DOHH2 (cell line): ENCODE results near the gene ROM1.
A peak's percentile ranks its signal among the peaks of the same experiment; 100 is the strongest.

Source experiments
- H3F3A ChIP-seq: fragments of 200-600 bp; sonication (generic), shearing (Covaris generic); 2 replicates; pipeline ENCODE4 v1.6.0; 2016; ENCODE audit warnings: antibody characterized with exemption, mild to moderate bottlenecking; ENCODE audit not compliant: control insufficient read depth, insufficient read depth
- H3K27ac ChIP-seq: fragments of 200-600 bp; sonication (generic); 2 replicates; pipeline ENCODE4 v1.5.1; 2014; ENCODE audit warnings: low read depth, mild to moderate bottlenecking, low read length, moderate library complexity
- H3K27me3 ChIP-seq: fragments of 200-600 bp; sonication (generic); 2 replicates; pipeline ENCODE4 v1.6.1; 2014; ENCODE audit warnings: mild to moderate bottlenecking, low read length, mixed read lengths; ENCODE audit not compliant: control insufficient read depth
- H3K36me3 ChIP-seq: fragments of 200-600 bp; sonication (generic); 2 replicates; pipeline ENCODE4 v1.6.1; 2014; ENCODE audit warnings: mild to moderate bottlenecking, low read length, moderate library complexity, mixed read lengths; ENCODE audit not compliant: control insufficient read depth
- H3K4me1 ChIP-seq: fragments of 200-600 bp; sonication (generic); 2 replicates; pipeline ENCODE4 v1.6.1; 2014; ENCODE audit warnings: mild to moderate bottlenecking, low read length, mixed read lengths; ENCODE audit not compliant: control insufficient read depth
- H3K4me2 ChIP-seq: fragments of 200-600 bp; sonication (generic); 2 replicates; pipeline ENCODE4 v1.6.0; 2014; ENCODE audit warnings: mild to moderate bottlenecking, low read length, moderate library complexity
- H3K4me3 ChIP-seq: fragments of 200-600 bp; sonication (generic); 2 replicates; pipeline ENCODE4 v1.5.1; 2014; ENCODE audit warnings: mild to moderate bottlenecking, low read length, mixed read lengths
- H3K79me2 ChIP-seq: fragments of 200-600 bp; sonication (generic); 2 replicates; pipeline ENCODE4 v1.6.1; 2014; ENCODE audit warnings: mild to moderate bottlenecking, low read length, mixed read lengths; ENCODE audit not compliant: control insufficient read depth
- H3K9me2 ChIP-seq: fragments of 200-600 bp; sonication (generic); replicated peaks from 2 replicates; pipeline ENCODE4 v1.6.1; 2014; ENCODE audit warnings: mild to moderate bottlenecking, low read length, mixed read lengths; ENCODE audit not compliant: control insufficient read depth
- H3K9me3 ChIP-seq: fragments of 200-600 bp; sonication (generic); 2 replicates; pipeline ENCODE4 v1.6.1; 2014; ENCODE audit warnings: antibody characterized with exemption, low read length, mixed read lengths; ENCODE audit not compliant: control insufficient read depth, insufficient read depth
- H4K20me1 ChIP-seq: fragments of 200-600 bp; sonication (generic); 2 replicates; pipeline ENCODE4 v1.6.0; 2014; ENCODE audit warnings: low read depth, mild to moderate bottlenecking, antibody characterized with exemption, low read length, moderate library complexity; ENCODE audit not compliant: control insufficient read depth, insufficient read depth
- CTCF ChIP-seq: fragments of 200-600 bp; sonication (generic); IDR thresholded peaks from one replicate; pipeline ENCODE4 v1.5.1; 2014; ENCODE audit warnings: antibody characterized with exemption, mild to moderate bottlenecking, low read depth, low read length; ENCODE audit not compliant: poor library complexity, severe bottlenecking
- EZH2phosphoT487 ChIP-seq: fragments of 200-600 bp; sonication (generic); IDR thresholded peaks from 2 replicates; pipeline ENCODE4 v1.6.1; 2017; ENCODE audit warnings: borderline replicate concordance, mild to moderate bottlenecking, antibody characterized with exemption, low read length, moderate library complexity, mixed read lengths

The ROM1 gene

DNA sequence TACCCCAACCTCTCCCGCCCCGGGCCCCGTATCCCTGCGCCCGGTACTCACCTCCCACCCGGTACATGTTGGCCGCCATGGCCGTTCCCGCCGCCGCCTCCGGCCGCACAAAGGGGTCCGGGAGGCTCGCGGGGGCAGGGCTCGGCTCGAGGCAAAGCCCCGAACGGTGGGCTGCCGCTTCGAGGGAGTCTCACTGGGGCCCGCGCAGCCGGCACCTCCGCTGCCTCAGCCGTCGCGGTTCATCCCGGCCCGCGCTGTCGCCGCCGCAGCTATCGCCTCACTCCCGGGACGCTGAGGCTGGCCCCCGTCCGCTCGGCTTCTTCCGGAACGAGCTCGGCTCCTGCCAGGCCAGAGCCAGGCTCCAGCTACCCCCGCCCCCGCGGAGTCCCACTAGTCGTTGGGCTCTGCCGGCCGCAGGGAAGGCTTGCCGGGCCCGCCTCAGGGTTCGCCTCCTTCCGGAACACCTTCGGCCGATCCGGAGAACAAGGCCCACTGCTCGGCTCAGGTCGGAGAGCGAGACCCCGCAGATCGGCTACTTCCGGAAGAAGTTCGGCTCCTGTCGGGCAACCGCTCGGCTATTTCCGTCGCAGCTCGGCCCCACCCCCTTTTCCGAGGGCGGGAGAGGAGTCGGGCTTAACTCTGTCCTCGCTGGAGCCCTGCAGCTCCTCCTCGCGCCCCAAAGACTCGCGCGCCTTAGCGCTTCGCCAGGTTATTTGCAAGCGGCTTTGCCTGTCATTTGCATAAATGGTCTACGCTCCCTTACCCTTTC, 11.5 kb upstream of the ROM1 start, which contains the start of gene MTA2:
TSS of gene MTA2 (minus strand) at position 494 of the 769 bp plus-strand sequence. CDS start at position 79, 415 bp downstream.
- Histone ChIP-seq H3K9me3 (no peaks in the 10 kb centered on the region), H3K4me2 (peak within 1 kb of the TSS; percentile 90), H3K79me2 (peaks cover 44% of the 10 kb centered on the region), H3K27ac (peak within 1 kb of the TSS; percentile 73), H4K20me1 (peaks cover 8% of the 10 kb centered on the region; the same call in 1 of the 2 replicates), H3K27me3 (no peaks in the 10 kb centered on the region), H3K4me3 (peak within 1 kb of the TSS; percentile 89), H3K4me1 (peaks cover 32% of the 10 kb centered on the region), H3K36me3 (peaks cover 76% of the 10 kb centered on the region), H3F3A (0 out of 2 replicates have a peak, but pooled peaks cover 6% of the 10 kb centered on the region), H3K9me2 (no peaks in the 10 kb centered on the region)
- TF ChIP-seq CTCF = no peak
- no peak for TF ChIP-seq EZH2phosphoT487

- H3K9me3 ChIP-seq = no peaks in the 10 kb centered on the region
- H3K4me3 ChIP-seq = peak overlapping the region; percentile 89
- peak overlapping the region; percentile 55 for H3K27ac ChIP-seq
- 0 out of 2 replicates have a peak, but pooled peaks cover 6% of the 10 kb centered on the region for H3F3A ChIP-seq
- peak overlapping the region; percentile 84 for H3K4me2 ChIP-seq
- H3K9me2 ChIP-seq = no peaks in the 10 kb centered on the region
- H4K20me1 ChIP-seq = peaks cover 8% of the 10 kb centered on the region; the same call in 1 of the 2 replicates
- no peak for TF ChIP-seq CTCF
- TF ChIP-seq EZH2phosphoT487 = no peak
- H3K27me3 ChIP-seq = no peaks in the 10 kb centered on the region
- peaks cover 41% of the 10 kb centered on the region for H3K79me2 ChIP-seq
- H3K36me3 ChIP-seq = peaks cover 75% of the 10 kb centered on the region
- H3K4me1 ChIP-seq = peaks cover 40% of the 10 kb centered on the region
Observed at GRCh38 chr11:62602141-62603071, 10.7 kb upstream of the ROM1 start.

DNA sequence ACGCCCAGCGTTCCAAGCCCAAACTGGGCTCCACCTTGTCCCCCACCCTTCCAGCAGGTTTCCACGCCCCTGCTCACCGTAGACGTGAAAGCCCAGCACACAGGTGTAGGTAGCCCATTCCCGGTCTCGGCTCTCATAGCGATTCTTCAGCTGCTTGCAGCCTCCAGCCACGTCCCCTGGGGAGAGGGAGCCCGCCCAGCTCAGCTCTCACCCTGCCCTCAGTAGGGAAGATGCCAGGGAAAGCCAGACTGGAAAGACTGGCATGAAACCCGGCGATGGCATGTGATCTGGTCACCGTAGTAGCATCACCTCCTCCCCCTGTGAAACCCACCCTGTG, 10.0 kb upstream of the ROM1 start:
- H3K27me3 ChIP-seq = no peaks in the 10 kb centered on the region
- H3K4me1 ChIP-seq = peaks cover 46% of the 10 kb centered on the region
- H3K9me3 ChIP-seq = no peaks in the 10 kb centered on the region
- peaks cover 7% of the 10 kb centered on the region; the same call in 1 of the 2 replicates for H3F3A ChIP-seq
- no peak overlapping the region for H3K4me3 ChIP-seq
- H3K4me2 ChIP-seq = no peak overlapping the region
- H3K36me3 ChIP-seq = peaks cover 71% of the 10 kb centered on the region
- no peaks in the 10 kb centered on the region for H3K9me2 ChIP-seq
- H3K27ac ChIP-seq = no peak overlapping the region
- peaks cover 7% of the 10 kb centered on the region; the same call in 1 of the 2 replicates for H4K20me1 ChIP-seq
- H3K79me2 ChIP-seq = peaks cover 35% of the 10 kb centered on the region
- TF ChIP-seq CTCF = no peak
- no peak for TF ChIP-seq EZH2phosphoT487
